Pancreas (tissue), 10 donors: ENCODE data around the gene MYL3. TPM values are rescaled to one million over a fixed set of nuclear protein-coding genes. Genes with fewer than 3 reads are reported as not detected.

Experiments
- ATAC-seq, 4 donors: fragments of 200-7000 bp; cut with Tn5 transposase; one replicate each; pipeline versions ENCODE4 v1.8.0 to v1.9.1; 2020; ENCODE audit warnings: mild to moderate bottlenecking in 4 of 4, moderate library complexity in 4 of 4
- DNase-seq, 6 donors: peaks; one replicate each; pipeline ENCODE4 v3.0.0-alpha.2; 2020
- FAIRE-seq: peaks from 2 replicates; lab custom pipeline; 2012; peaks lifted over from hg19 to GRCh38; lab: Jason Lieb, UNC
- H3K27ac ChIP-seq, 4 donors: fragments of 200-600 bp; sonication (generic); 1 replicate in 3 of 4; 2 replicates in 1 of 4; pipeline versions ENCODE4 v1.5.0 to v1.8.0; 2020
- H3K27me3 ChIP-seq, 4 donors: fragments of 200-600 bp; one replicate each; pipeline ENCODE4 v1.8.0; 2021
- H3K36me3 ChIP-seq, 3 donors: fragments of 200-600 bp; sonication (generic) in 1 of 3; one replicate each; pipeline versions ENCODE4 v1.5.0 to v1.8.0; 2020 to 2021
- H3K4me1 ChIP-seq, 3 donors: fragments of 200-600 bp; one replicate each; pipeline ENCODE4 v1.8.0; 2021
- H3K4me3 ChIP-seq, 4 donors: fragments of 200-600 bp; sonication (generic) in 2 of 4; one replicate each; pipeline versions ENCODE4 v1.5.0 to v1.8.0; 2020 to 2021
- H3K9me3 ChIP-seq, 4 donors: fragments of 200-600 bp; one replicate each; pipeline ENCODE4 v1.8.0; 2021
- WGBS, 2 donors: extraction: QIAGEN DNeasy Blood & Tissue Kit; methylation state at CpG; one replicate each; pipeline ENCODE4 v1.1.7; 2013; 5-methylcytosine and 5-hydroxymethylcytosine counted together
- intact Hi-C, 3 donors: fragments of 100-400 bp; cut with DNase I; formaldehyde crosslinking; loops; one replicate each; pipeline versions ENCODE4 v1.11.1 to v1.14.2; 2022
- polyA plus RNA-seq, 2 donors: library from polyadenylated mRNA; stranded (reverse); fragments of 200-250 nt; gene quantifications; one replicate each; pipeline ENCODE4 v1.2.3, GENCODE V29; 2013
- total RNA-seq, 6 donors: library from RNA; stranded (reverse); fragmentation: NEBNext Ultra II Directional in 4 of 6; extraction: Animal tissue kit (Norgen Biotek cat#: 25700) in 4 of 6; gene quantifications; one replicate each; pipeline versions ENCODE4 v1.2.1 to v1.2.4, GENCODE V29; 2021 to 2023
- TF ChIP-seq, protein P1 (sequence below), 4 donors: fragments of 200-600 bp; sonication (generic) in 3 of 4; IDR thresholded peaks; one replicate each; pipeline versions ENCODE4 v1.5.0 to v1.8.0; 2021; ENCODE audit warnings: antibody characterized with exemption in 4 of 4
- donor health status: healthy with polysubstance abuse.
- donor health status: DM: no; HTN: no; CAD: no; lungs with moderate emphysema.
- donor health status: DM: no; HTN: no; CAD: no.
- donor health status: control.
- donor health status: control.
- donor health status: Bipolar disorder and iron deficiency.
- donor health status: DM: yes; HTN: yes; CAD: no.
- donor health status: DM: no; HTN: no; CAD: no.
- donor health status: DM: no; HTN: no; CAD: no.
- donor health status: DM: yes; HTN: yes; CAD: no.

MYL3 gene
- total and polyA plus RNA-seq, 8 donors, result 0.26 to 2.5 (median 0.71) TPM; not detected in 2

DNA sequence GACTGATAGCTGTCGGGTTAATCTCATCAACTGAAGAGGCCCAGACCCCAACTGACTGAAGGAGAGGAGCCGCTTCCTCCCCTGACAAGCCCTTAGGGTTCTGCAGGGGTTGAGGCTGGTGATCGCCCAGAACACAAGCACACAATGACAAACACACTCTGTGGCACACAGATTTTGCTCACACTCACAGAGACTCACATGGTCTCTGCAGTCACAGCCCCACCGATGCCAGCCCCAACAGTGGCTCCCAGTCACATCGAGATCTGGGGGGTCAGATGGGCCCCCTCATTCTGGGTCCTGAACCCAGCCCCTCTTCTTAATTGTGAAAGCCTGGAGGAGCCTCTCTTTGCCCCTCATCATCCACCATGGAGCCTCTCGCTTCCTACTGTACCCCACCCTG, 31.0 kb upstream of the MYL3 start:
- TF ChIP-seq, protein P1, sequence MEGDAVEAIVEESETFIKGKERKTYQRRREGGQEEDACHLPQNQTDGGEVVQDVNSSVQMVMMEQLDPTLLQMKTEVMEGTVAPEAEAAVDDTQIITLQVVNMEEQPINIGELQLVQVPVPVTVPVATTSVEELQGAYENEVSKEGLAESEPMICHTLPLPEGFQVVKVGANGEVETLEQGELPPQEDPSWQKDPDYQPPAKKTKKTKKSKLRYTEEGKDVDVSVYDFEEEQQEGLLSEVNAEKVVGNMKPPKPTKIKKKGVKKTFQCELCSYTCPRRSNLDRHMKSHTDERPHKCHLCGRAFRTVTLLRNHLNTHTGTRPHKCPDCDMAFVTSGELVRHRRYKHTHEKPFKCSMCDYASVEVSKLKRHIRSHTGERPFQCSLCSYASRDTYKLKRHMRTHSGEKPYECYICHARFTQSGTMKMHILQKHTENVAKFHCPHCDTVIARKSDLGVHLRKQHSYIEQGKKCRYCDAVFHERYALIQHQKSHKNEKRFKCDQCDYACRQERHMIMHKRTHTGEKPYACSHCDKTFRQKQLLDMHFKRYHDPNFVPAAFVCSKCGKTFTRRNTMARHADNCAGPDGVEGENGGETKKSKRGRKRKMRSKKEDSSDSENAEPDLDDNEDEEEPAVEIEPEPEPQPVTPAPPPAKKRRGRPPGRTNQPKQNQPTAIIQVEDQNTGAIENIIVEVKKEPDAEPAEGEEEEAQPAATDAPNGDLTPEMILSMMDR (IDR thresholded peaks at IDR 0.05), result no peak
- no peaks in the 10 kb centered on the region for H3K9me3 ChIP-seq
- DNase-seq (peak in 1 of 6 donors; percentile 13), ATAC-seq (no peak), FAIRE-seq (no peak)
- peaks cover 0 to 4% (median 0%) of the 10 kb centered on the region in 4 donors for H3K27me3 ChIP-seq
- H3K36me3 ChIP-seq, result no peaks in the 10 kb centered on the region
- 80 to 87% methylated on average over 6 of the region's 6 CpGs for WGBS, 2 donors
- intact Hi-C loops, result loop anchor here in 1 of 3 donors (10.0 kb wide), 1 partner anchor 419 kb away; no protein-coding TSS in a partner anchor
- no peak overlapping the region for H3K27ac ChIP-seq
- no peak overlapping the region for H3K4me3 ChIP-seq
- peaks cover 0 to 3% (median 0%) of the 10 kb centered on the region in 3 donors for H3K4me1 ChIP-seq

DNA sequence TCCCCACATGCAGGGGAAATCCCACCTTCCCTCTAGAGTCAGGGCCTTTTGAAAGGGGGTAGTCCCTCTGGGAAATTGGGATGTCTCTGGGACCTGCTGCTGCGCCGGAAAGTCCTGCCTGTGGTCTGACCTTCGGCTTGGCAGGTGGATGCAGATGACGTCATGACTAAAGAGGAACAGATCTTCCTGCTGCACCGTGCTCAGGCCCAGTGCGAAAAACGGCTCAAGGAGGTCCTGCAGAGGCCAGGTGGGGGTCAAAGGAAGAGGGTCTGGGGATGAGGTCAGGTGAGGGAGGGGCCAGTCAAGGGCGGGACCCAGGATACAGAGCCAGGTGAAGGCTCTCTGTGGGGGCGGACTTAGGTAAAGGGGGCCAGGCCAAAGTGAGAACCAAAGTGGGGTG, 30.5 kb upstream of the MYL3 start:
- H3K27me3 ChIP-seq, result peaks cover 0 to 4% (median 0%) of the 10 kb centered on the region in 4 donors
- TF ChIP-seq, protein P1 (IDR thresholded peaks at IDR 0.05), result no peak
- WGBS, 2 donors, result 56 to 67% methylated on average over 9 of the region's 9 CpGs
- no peak for FAIRE-seq
- H3K27ac ChIP-seq, result no peak overlapping the region
- H3K9me3 ChIP-seq, result no peaks in the 10 kb centered on the region
- ATAC-seq, result no peak
- intact Hi-C loops, result loop anchor here in 1 of 3 donors (10.0 kb wide), 1 partner anchor 419 kb away; no protein-coding TSS in a partner anchor
- H3K4me1 ChIP-seq, result peaks cover 0 to 3% (median 0%) of the 10 kb centered on the region in 3 donors
- peak in 1 of 6 donors; percentile 32 for DNase-seq
- no peaks in the 10 kb centered on the region for H3K36me3 ChIP-seq
- no peak overlapping the region for H3K4me3 ChIP-seq

DNA sequence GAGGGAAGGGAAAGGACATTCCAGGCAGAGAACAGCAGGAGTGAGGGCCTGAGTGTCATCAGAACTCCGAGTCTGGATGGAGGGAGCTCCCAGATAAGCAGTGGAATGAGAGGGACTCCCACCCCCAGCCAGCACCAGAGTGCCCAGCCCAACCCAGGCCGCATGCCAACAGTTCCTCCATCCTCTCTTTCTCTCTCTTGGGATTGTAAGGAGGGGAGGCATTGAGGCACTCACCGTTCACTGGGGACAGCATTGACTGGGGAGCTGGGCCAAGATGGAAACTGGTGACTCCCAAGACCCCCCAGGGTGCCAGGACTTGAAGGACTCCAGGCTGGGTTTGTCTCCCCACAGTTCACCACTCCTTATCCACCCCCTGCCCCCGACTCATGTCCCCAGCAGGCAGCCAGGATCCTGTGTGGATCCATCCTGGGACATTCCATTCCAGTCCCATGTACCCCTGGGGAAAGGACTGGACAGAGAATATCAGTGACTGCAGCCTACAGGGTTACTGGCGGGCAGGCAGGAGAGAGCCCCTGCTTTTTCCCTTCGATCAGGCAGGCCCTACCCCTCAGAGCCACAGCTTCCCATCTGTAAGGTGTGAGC, 30.0 kb upstream of the MYL3 start:
- peak in 1 of 6 donors; percentile 51 for DNase-seq
- Histone ChIP-seq H3K27me3 (peaks cover 0 to 2% (median 0%) of the 10 kb centered on the region in 4 donors), H3K9me3 (no peaks in the 10 kb centered on the region), H3K27ac (no peak overlapping the region), H3K4me1 (peaks cover 0 to 3% (median 0%) of the 10 kb centered on the region in 3 donors), H3K36me3 (no peaks in the 10 kb centered on the region), H3K4me3 (no peak overlapping the region)
- FAIRE-seq, result no peak
- 63 to 68% methylated on average over 6 of the region's 6 CpGs for WGBS, 2 donors
- intact Hi-C loops, result loop anchor here in 1 of 3 donors (10.0 kb wide), 1 partner anchor 418 kb away; no protein-coding TSS in a partner anchor
- no peak for ATAC-seq
- TF ChIP-seq, protein P1 (IDR thresholded peaks at IDR 0.05), result no peak

DNA sequence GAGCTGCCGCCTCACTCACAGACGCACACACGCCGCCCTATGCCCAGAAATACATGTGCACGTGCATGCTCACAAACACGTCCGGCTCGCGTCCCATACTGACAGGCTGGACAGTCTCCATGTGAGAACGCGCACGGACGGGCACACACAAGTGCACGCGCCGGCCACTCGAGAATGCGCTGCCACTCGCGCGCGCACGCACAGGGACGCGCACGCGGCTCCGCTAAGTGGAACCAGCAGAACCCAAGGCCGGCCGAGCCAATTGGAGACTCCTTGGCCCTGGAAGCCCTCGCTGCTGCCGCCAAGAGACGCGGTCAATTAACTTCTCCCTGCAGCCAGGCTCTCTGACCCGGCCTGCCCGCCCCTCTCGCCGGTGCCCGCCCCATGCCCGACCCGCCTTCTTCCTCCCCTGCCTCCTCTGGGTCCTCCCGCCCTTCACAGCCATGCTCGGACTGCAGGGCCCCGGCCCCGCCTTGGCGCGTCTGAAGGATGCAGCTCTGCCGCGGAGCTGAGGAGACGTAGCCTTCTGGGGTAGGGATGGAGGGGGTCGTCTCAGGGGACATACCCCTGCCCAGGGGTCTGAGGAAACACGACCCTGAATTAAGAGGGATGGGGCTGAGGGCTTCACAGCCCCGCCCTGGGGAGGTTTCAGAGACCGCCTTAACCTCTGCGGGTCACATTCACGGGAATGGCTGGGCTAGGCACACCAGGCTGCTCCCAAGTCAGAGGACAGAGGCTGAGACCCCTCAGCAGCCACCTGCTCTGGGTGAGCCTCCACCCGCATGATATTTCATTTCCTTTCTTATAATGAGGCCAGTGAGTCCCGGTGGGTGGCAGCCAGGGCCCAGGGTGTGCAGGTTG, 29.3 kb upstream of the MYL3 start:
- H3K4me1 ChIP-seq, result peaks cover 0 to 3% (median 0%) of the 10 kb centered on the region in 3 donors
- H3K27ac ChIP-seq, result no peak overlapping the region
- FAIRE-seq (no peak), DNase-seq (peak; percentile 70 to 89 (median 76)), ATAC-seq (peak; percentile 78 to 90 (median 88))
- intact Hi-C loops, result loop anchor here in 1 of 3 donors (10.0 kb wide), 1 partner anchor 418 kb away; no protein-coding TSS in a partner anchor
- no peaks in the 10 kb centered on the region for H3K9me3 ChIP-seq
- no peaks in the 10 kb centered on the region for H3K27me3 ChIP-seq
- 6 to 7% methylated on average over 52 to 58 of the region's 58 CpGs for WGBS, 2 donors
- H3K4me3 ChIP-seq, result peak overlapping the region; percentile 16 to 47 (median 28)
- H3K36me3 ChIP-seq, result no peaks in the 10 kb centered on the region
- TF ChIP-seq, protein P1 (IDR thresholded peaks at IDR 0.05), result no peak
